GM12872 (cell line): ENCODE results near the gene NAIF1.

ENCODE experiments used
- CTCF ChIP-seq: IDR thresholded peaks from 3 replicates; pipeline ENCODE4 v1.5.1; 2011; ENCODE audit warnings: low read depth, mild to moderate bottlenecking, low read length, moderate library complexity; ENCODE audit not compliant: insufficient read depth

The NAIF1 gene

DNA sequence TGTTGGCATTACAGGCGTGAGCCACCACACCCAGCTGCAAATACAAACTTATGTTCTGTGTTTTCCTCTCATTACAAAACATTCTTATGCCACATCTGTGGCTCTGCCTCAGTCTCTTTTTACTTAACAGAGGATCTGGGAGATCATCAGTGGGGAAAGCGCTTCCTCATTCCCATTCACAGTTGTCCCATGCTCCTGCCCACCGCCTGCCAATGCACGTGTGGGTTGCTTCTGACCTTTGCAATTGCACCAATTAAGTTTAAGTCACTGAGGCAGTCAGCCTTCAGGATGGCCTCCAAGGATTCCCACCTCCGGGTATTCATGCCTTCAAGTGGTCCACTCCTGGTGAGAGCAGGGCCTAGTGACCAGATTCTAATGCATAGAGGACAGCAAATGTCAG, 51.4 kb downstream of the NAIF1 start:
- TF ChIP-seq CTCF, result no peak
